LHCN-M2 (cell line): ENCODE results near the gene GMEB2. TPM values are rescaled to one million over a fixed set of nuclear protein-coding genes. Genes with fewer than 3 reads are reported as not detected.

ENCODE experiments used
- DNase-seq: peaks from one replicate; pipeline ENCODE4 v3.0.0-alpha.2; 2012; ENCODE audit warnings: low read depth
- total RNA-seq: library from RNA; depleted of rRNA; stranded (reverse); fragments of >200 nt; gene quantifications from 2 replicates; pipeline ENCODE4 v1.2.3, GENCODE V29; 2014

GMEB2 gene
- total RNA-seq, 1 experiment from 2014 or later: 12.7 TPM

- no peak for DNase-seq
Measured at GRCh38 chr20:63590218-63591146, 36.4 kb downstream of the GMEB2 start.

GRCh38 chr20:63589261-63590217 lies 37.4 kb downstream of the GMEB2 start:
- DNase-seq: no peak

GRCh38 chr20:63588641-63589041 lies 38.3 kb downstream of the GMEB2 start:
- no peak for DNase-seq

- no peak for DNase-seq
Measured at GRCh38 chr20:63587776-63588591, 38.9 kb downstream of the GMEB2 start.

- no peak for DNase-seq
Measured at GRCh38 chr20:63587256-63587655, 39.6 kb downstream of the GMEB2 start.

GRCh38 chr20:63586797-63587196 lies 40.1 kb downstream of the GMEB2 start:
- no peak for DNase-seq

GRCh38 chr20:63585616-63586565 lies 41.0 kb downstream of the GMEB2 start:
- DNase-seq: no peak

GRCh38 chr20:63582382-63583063 lies 44.4 kb downstream of the GMEB2 start:
- DNase-seq: no peak

- peak; percentile 27 for DNase-seq
Measured at GRCh38 chr20:63580796-63581461, 46.0 kb downstream of the GMEB2 start.

- DNase-seq: no peak
Measured at GRCh38 chr20:63579017-63579694, 47.7 kb downstream of the GMEB2 start.

GRCh38 chr20:63578224-63579016 lies 48.5 kb downstream of the GMEB2 start:
- no peak for DNase-seq

GRCh38 chr20:63577317-63577894 lies 49.5 kb downstream of the GMEB2 start:
- DNase-seq: no peak

GRCh38 chr20:63576311-63576710 lies 50.6 kb downstream of the GMEB2 start:
- DNase-seq: no peak

GRCh38 chr20:63574829-63575743 lies 51.8 kb downstream of the GMEB2 start:
- peak; percentile 47 for DNase-seq

GRCh38 chr20:63574156-63574828 lies 52.6 kb downstream of the GMEB2 start, which contains the start of gene HELZ2:
TSS of gene HELZ2 (minus strand) at chr20:63574239. CDS start at chr20:63572385, 1,854 bp downstream.
- peak; percentile 43 for DNase-seq
